ENCODE measurements around the gene AP1M1.

DNA sequence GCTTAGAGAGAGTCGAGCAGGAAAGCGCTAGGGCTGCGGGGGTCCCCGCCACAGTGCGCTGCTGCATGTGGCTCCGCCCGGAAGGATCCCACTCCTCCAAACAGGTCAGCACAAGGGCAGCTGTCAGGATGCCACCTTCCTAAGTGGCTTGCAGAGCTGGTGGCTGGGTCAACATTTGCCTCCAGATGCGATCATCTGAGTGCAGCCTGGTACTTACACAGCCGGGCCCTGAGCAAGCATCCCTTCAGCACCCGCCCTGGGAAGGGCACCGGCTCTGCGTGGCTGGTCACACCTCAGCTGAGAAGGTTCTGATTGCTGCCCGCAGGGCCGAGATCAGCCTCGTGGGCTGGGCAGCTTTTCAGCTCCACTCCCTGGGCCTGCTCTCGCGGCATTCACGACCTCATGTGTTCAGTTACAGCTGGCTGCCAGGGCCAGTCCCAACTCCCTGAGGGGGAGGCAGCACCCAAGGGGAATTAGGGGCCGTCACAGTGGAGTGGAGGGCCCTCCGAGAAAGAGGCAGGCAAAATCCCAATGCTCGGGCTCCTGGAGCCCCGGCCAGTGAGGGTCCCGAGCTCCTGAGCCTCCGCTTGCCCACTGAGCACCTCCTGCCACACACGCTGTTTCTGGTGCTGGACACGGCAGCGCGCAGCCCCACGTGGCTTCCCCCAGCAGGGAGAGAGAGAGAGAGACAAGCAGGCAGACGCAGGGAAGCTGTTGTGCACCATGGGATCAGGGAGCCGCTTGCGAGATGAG is 26.8 kb downstream of the AP1M1 start:
- TF ChIP-seq, protein P1, sequence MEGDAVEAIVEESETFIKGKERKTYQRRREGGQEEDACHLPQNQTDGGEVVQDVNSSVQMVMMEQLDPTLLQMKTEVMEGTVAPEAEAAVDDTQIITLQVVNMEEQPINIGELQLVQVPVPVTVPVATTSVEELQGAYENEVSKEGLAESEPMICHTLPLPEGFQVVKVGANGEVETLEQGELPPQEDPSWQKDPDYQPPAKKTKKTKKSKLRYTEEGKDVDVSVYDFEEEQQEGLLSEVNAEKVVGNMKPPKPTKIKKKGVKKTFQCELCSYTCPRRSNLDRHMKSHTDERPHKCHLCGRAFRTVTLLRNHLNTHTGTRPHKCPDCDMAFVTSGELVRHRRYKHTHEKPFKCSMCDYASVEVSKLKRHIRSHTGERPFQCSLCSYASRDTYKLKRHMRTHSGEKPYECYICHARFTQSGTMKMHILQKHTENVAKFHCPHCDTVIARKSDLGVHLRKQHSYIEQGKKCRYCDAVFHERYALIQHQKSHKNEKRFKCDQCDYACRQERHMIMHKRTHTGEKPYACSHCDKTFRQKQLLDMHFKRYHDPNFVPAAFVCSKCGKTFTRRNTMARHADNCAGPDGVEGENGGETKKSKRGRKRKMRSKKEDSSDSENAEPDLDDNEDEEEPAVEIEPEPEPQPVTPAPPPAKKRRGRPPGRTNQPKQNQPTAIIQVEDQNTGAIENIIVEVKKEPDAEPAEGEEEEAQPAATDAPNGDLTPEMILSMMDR (IDR thresholded peaks at IDR 0.05): no peak
- no peak for TF ChIP-seq POLR2A (IDR thresholded peaks at IDR 0.05)
- TF ChIP-seq EP300 (IDR thresholded peaks at IDR 0.05): no peak
